ENCODE results near the gene PSMD1.

PSMD1 gene

DNA sequence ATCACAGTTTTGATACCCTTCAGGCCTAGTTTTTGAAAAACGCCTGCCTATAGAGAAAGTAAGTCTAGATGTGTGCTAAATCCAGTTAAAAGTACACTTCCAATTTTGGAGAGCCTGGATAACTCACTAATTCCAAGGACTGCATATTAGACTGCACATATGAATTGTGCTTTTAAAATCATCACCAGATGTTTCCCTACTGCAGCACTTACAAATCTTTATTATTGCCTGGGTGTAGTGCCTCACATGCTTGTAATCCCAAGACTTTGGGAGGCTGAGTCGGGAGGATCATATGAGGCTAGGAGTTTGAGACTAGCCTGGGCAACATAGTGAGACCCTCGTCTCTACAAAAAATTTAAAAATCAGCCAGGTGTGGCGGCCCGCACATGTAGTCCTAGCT lies 104.0 kb downstream of the PSMD1 start:
- no peak for TF ChIP-seq CREB1 (IDR thresholded peaks at IDR 0.05; ENCODE audit: low read depth)
- no peak for TF ChIP-seq TEAD4 (IDR thresholded peaks at IDR 0.05)
- TF ChIP-seq EP300 (IDR thresholded peaks at IDR 0.05; ENCODE audit: borderline replicate concordance), result no peak
- no peak for TF ChIP-seq TAF1 (IDR thresholded peaks at IDR 0.05; ENCODE audit: low read depth)
- no peak for TF ChIP-seq FOXM1 (IDR thresholded peaks at IDR 0.05; ENCODE audit: borderline replicate concordance, low read depth)
- no peak for TF ChIP-seq RAD21 (IDR thresholded peaks at IDR 0.05; ENCODE audit: low read depth)
- TF ChIP-seq CEBPB (IDR thresholded peaks at IDR 0.05), result no peak
- TF ChIP-seq EGR1 (IDR thresholded peaks at IDR 0.05), result no peak
- TF ChIP-seq, protein P1, sequence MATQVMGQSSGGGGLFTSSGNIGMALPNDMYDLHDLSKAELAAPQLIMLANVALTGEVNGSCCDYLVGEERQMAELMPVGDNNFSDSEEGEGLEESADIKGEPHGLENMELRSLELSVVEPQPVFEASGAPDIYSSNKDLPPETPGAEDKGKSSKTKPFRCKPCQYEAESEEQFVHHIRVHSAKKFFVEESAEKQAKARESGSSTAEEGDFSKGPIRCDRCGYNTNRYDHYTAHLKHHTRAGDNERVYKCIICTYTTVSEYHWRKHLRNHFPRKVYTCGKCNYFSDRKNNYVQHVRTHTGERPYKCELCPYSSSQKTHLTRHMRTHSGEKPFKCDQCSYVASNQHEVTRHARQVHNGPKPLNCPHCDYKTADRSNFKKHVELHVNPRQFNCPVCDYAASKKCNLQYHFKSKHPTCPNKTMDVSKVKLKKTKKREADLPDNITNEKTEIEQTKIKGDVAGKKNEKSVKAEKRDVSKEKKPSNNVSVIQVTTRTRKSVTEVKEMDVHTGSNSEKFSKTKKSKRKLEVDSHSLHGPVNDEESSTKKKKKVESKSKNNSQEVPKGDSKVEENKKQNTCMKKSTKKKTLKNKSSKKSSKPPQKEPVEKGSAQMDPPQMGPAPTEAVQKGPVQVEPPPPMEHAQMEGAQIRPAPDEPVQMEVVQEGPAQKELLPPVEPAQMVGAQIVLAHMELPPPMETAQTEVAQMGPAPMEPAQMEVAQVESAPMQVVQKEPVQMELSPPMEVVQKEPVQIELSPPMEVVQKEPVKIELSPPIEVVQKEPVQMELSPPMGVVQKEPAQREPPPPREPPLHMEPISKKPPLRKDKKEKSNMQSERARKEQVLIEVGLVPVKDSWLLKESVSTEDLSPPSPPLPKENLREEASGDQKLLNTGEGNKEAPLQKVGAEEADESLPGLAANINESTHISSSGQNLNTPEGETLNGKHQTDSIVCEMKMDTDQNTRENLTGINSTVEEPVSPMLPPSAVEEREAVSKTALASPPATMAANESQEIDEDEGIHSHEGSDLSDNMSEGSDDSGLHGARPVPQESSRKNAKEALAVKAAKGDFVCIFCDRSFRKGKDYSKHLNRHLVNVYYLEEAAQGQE (IDR thresholded peaks at IDR 0.05; ENCODE audit: low read depth), result no peak
- TF ChIP-seq ZBTB7A (IDR thresholded peaks at IDR 0.05; ENCODE audit: low read depth), result no peak
- no peak for TF ChIP-seq NFIC (IDR thresholded peaks at IDR 0.05)
- no peak for TF ChIP-seq YY1 (IDR thresholded peaks at IDR 0.05; ENCODE audit: low read depth)
- no peak for TF ChIP-seq TCF12 (IDR thresholded peaks at IDR 0.05; ENCODE audit: low read depth)
- TF ChIP-seq, protein P2, sequence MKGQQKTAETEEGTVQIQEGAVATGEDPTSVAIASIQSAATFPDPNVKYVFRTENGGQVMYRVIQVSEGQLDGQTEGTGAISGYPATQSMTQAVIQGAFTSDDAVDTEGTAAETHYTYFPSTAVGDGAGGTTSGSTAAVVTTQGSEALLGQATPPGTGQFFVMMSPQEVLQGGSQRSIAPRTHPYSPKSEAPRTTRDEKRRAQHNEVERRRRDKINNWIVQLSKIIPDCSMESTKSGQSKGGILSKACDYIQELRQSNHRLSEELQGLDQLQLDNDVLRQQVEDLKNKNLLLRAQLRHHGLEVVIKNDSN (IDR thresholded peaks at IDR 0.05), result no peak
- TF ChIP-seq, protein P3, sequence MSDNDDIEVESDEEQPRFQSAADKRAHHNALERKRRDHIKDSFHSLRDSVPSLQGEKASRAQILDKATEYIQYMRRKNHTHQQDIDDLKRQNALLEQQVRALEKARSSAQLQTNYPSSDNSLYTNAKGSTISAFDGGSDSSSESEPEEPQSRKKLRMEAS (IDR thresholded peaks at IDR 0.05), result no peak

DNA sequence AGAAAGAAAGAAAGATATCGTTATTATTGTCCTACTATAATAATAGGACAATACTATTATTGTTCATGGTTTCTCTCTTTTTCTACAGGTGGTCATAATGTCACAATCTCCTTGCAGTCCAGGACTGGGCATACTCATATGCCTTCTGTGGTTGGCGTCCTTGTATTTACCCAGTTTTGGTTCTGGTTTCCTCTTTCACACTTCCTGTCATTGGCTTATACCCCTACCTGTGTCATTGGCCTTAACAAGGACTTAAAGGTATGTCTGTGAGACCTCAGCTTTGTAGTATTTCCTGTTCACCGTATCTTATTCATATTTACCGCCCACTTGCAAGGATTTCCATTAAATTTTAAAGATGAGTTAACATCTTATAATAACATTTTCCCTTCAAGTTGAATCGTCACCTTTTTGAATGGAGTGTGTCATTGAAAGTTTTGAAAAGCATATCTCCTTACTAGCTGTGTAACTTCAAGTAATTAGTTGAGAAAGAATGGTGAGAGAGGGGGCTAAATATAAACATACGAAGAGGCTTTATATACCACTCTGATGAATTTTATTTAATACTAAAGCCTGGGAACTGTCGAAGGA lies 104.7 kb downstream of the PSMD1 start:
- TF ChIP-seq EP300 (IDR thresholded peaks at IDR 0.05; ENCODE audit: borderline replicate concordance) (no peak), ZBTB7A (IDR thresholded peaks at IDR 0.05; ENCODE audit: low read depth) (no peak), TCF12 (IDR thresholded peaks at IDR 0.05; ENCODE audit: low read depth) (no peak)
- TF ChIP-seq, protein P3 (IDR thresholded peaks at IDR 0.05), result no peak

DNA sequence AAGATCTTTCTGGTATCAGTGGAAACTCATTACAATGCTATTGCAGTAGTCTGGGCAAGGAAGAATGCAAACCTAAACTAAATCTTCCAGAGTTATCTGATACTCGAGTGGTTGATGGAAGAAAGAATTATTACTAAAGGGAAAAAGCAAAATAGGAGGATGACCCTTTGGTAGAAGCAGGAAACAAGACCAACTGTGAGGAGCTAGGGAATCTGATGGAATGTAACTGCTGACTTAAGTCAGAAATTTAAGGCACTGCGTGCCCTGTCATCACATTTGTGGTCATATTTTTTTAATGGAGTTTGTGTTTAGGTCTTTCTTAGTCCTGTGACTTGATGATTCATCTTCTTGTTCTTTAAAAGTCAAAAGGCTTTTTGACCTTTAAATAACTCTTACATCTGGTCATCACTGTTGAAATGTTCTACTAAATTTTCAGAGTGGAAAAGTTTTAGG lies 105.2 kb downstream of the PSMD1 start:
- TF ChIP-seq CREB1 (IDR thresholded peaks at IDR 0.05; ENCODE audit: low read depth) (no peak), ZBTB7A (IDR thresholded peaks at IDR 0.05; ENCODE audit: low read depth) (no peak), TAF1 (IDR thresholded peaks at IDR 0.05; ENCODE audit: low read depth) (no peak), NFIC (IDR thresholded peaks at IDR 0.05) (no peak), CEBPB (IDR thresholded peaks at IDR 0.05) (no peak), RAD21 (IDR thresholded peaks at IDR 0.05; ENCODE audit: low read depth) (no peak), TCF12 (IDR thresholded peaks at IDR 0.05; ENCODE audit: low read depth) (no peak), YY1 (IDR thresholded peaks at IDR 0.05; ENCODE audit: low read depth) (no peak), TEAD4 (IDR thresholded peaks at IDR 0.05) (no peak), EP300 (IDR thresholded peaks at IDR 0.05; ENCODE audit: borderline replicate concordance) (no peak), FOXM1 (IDR thresholded peaks at IDR 0.05; ENCODE audit: borderline replicate concordance, low read depth) (no peak), EGR1 (IDR thresholded peaks at IDR 0.05) (no peak)
- TF ChIP-seq, protein P2 (IDR thresholded peaks at IDR 0.05), result no peak
- TF ChIP-seq, protein P1 (IDR thresholded peaks at IDR 0.05; ENCODE audit: low read depth), result no peak
- TF ChIP-seq, protein P3 (IDR thresholded peaks at IDR 0.05), result no peak

DNA sequence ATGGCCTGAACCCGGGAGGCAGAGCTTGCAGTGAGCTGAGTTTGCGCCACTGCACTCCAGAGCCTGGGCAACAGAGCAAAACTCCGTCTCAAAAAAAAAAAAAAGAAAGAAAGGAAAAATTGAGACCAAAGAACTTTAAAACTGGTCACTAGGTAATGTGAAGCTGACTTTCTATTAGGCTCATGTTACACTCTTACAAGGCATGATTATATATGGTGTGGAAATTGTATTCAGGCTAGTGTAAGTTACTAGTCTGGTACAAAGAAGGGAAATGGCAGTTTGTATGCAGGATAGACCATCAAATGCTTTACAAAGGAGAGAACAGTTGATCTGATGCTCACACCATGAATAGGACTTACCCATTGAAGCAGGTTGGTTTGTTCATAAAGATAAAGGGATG lies 106.3 kb downstream of the PSMD1 start:
- TF ChIP-seq TEAD4 (IDR thresholded peaks at IDR 0.05), result no peak

DNA sequence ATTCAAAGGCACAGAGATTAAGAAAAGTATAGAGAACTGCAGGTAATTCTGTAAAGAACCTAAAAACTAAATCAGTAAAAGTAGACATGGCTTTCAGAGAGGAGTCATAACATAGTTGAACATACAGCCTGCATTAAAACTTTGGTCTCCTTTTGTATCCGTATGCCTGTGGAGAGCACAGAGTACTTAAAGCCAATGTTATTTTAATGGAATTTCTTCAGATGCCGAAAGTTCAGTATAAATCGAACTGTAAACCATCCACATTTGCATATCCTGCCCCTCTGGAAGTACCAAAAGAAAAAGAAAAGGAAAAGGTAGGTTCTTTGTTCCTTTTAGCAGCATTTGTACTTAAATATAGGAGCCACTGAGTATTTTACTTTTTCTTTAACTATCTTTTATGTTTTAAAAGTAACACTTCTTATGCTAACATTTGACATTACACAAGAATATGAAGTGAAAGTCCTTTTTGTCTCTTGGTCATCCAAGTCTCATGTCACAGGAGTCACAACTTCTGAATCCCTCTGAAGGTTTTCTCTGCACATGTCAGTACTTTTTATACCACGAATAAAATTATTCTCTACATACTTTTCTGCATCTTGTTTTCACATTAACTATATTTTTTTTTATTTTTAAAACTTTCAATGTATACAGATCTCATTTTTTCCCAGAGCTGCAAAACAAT lies 106.9 kb downstream of the PSMD1 start:
- TF ChIP-seq, protein P1 (IDR thresholded peaks at IDR 0.05; ENCODE audit: low read depth), result no peak
- TF ChIP-seq YY1 (IDR thresholded peaks at IDR 0.05; ENCODE audit: low read depth), result no peak
